SK-N-MC (cell line): Measurements from ENCODE around the gene PTK7.

Experiments
- DNase-seq: peaks from one replicate; pipeline ENCODE4 v3.0.0-alpha.2; 2011; ENCODE audit warnings: low read depth, low spot score
- H3K27ac ChIP-seq: fragments of 200-600 bp; sonication (generic); 2 replicates; pipeline ENCODE4 v1.5.1; 2016; ENCODE audit warnings: mixed run types
- H3K36me3 ChIP-seq: fragments of 200-600 bp; sonication (generic); 2 replicates; pipeline ENCODE4 v1.6.1; 2017; ENCODE audit warnings: antibody characterized with exemption, low read length, mixed read lengths; ENCODE audit not compliant: insufficient read depth
- H3K4me3 ChIP-seq: fragments of 200-600 bp; sonication (generic); 2 replicates; pipeline ENCODE4 v1.5.1; 2016
- H3K9ac ChIP-seq: fragments of 200-600 bp; sonication (generic); 2 replicates; pipeline ENCODE4 v1.8.0; 2017; ENCODE audit warnings: mixed run types, mixed read lengths; ENCODE audit not compliant: insufficient read length
- H3K9me3 ChIP-seq: fragments of 200-600 bp; sonication (generic); 2 replicates; pipeline ENCODE4 v1.6.1; 2017; ENCODE audit warnings: low read depth, mild to moderate bottlenecking, antibody characterized with exemption, low read length, moderate library complexity, mixed read lengths
- EZH2 ChIP-seq: fragments of 200-600 bp; sonication (generic); IDR thresholded peaks from one replicate; pipeline ENCODE4 v1.6.1; 2017; ENCODE audit warnings: antibody characterized with exemption
- FOXP2 ChIP-seq: optimal IDR thresholded peaks from 2 replicates; pipeline ENCODE3; 2011; ENCODE audit warnings: mild to moderate bottlenecking, moderate library complexity; ENCODE audit not compliant: insufficient read depth; ENCODE audit errors: extremely low read length, control extremely low read depth
- POLR2AphosphoS5 ChIP-seq: IDR thresholded peaks from 2 replicates; pipeline ENCODE4 v1.6.1; 2012; ENCODE audit warnings: mild to moderate bottlenecking, low read depth, low read length, borderline replicate concordance

PTK7 gene

GRCh38 chr6:43096451-43097097 is 20.5 kb downstream of the PTK7 start:
- TF ChIP-seq FOXP2 (no peak), POLR2AphosphoS5 (no peak), EZH2 (no peak)
- H3K9me3 ChIP-seq = no peaks in the 10 kb centered on the region
- H3K9ac ChIP-seq = no peak overlapping the region
- no peaks in the 10 kb centered on the region for H3K36me3 ChIP-seq
- no peak overlapping the region; the same call in 1 of the 2 replicates for H3K27ac ChIP-seq
- H3K4me3 ChIP-seq = no peak overlapping the region
- no peak for DNase-seq

GRCh38 chr6:43097098-43097489 is 21.0 kb downstream of the PTK7 start:
- TF ChIP-seq POLR2AphosphoS5 = no peak
- no peak for TF ChIP-seq FOXP2
- TF ChIP-seq EZH2 = no peak
- peak overlapping the region; percentile 1; the same call in 1 of the 2 replicates for H3K27ac ChIP-seq
- H3K9ac ChIP-seq = no peak overlapping the region

GRCh38 chr6:43097502-43097901 is 21.4 kb downstream of the PTK7 start:
- no peak for DNase-seq

More at GRCh38 chr6:43097098-43097489, 21.0 kb downstream of the PTK7 start:
- no peak overlapping the region for H3K4me3 ChIP-seq
- no peak for DNase-seq
- no peaks in the 10 kb centered on the region for H3K9me3 ChIP-seq
- H3K36me3 ChIP-seq = no peaks in the 10 kb centered on the region

GRCh38 chr6:43101497-43101896 is 25.4 kb downstream of the PTK7 start:
- Histone ChIP-seq H3K27ac (no peak overlapping the region), H3K9me3 (no peaks in the 10 kb centered on the region), H3K4me3 (no peak overlapping the region), H3K9ac (no peak overlapping the region), H3K36me3 (no peaks in the 10 kb centered on the region)
- TF ChIP-seq POLR2AphosphoS5 (no peak), FOXP2 (no peak)
- DNase-seq = no peak

More at GRCh38 chr6:43097502-43097901, 21.4 kb downstream of the PTK7 start:
- Histone ChIP-seq H3K4me3 (no peak overlapping the region), H3K36me3 (no peaks in the 10 kb centered on the region), H3K27ac (peak overlapping the region; percentile 1; the same call in 1 of the 2 replicates), H3K9me3 (no peaks in the 10 kb centered on the region), H3K9ac (no peak overlapping the region)
- TF ChIP-seq POLR2AphosphoS5 (no peak), EZH2 (no peak), FOXP2 (no peak)

- TF ChIP-seq FOXP2 = no peak
- TF ChIP-seq POLR2AphosphoS5 = no peak
- TF ChIP-seq EZH2 = no peak
- H3K9me3 ChIP-seq = no peaks in the 10 kb centered on the region
- H3K4me3 ChIP-seq = no peak overlapping the region
- no peak for DNase-seq
- no peaks in the 10 kb centered on the region for H3K36me3 ChIP-seq
- no peak overlapping the region for H3K9ac ChIP-seq
- H3K27ac ChIP-seq = no peak overlapping the region
Measured at GRCh38 chr6:43103253-43103876, 27.3 kb downstream of the PTK7 start.

- no peak overlapping the region for H3K9ac ChIP-seq
- no peaks in the 10 kb centered on the region for H3K36me3 ChIP-seq
- TF ChIP-seq EZH2 = no peak
- no peak for TF ChIP-seq FOXP2
- no peak for TF ChIP-seq POLR2AphosphoS5
- H3K9me3 ChIP-seq = no peaks in the 10 kb centered on the region
- H3K4me3 ChIP-seq = no peak overlapping the region
- DNase-seq = no peak
- H3K27ac ChIP-seq = no peak overlapping the region
Measured at GRCh38 chr6:43105538-43106222, 29.6 kb downstream of the PTK7 start.

- no peak for DNase-seq
Measured at GRCh38 chr6:43107344-43108062, 31.4 kb downstream of the PTK7 start.

More at GRCh38 chr6:43107344-43108062, 31.4 kb downstream of the PTK7 start:
- no peak overlapping the region for H3K4me3 ChIP-seq
- H3K36me3 ChIP-seq = no peaks in the 10 kb centered on the region
- H3K9ac ChIP-seq = no peak overlapping the region
- no peaks in the 10 kb centered on the region for H3K9me3 ChIP-seq
- no peak overlapping the region for H3K27ac ChIP-seq
- no peak for TF ChIP-seq POLR2AphosphoS5
- TF ChIP-seq FOXP2 = no peak
- no peak for TF ChIP-seq EZH2
